ENCODE results near the gene CHFR. TPM values are rescaled to one million over a fixed set of nuclear protein-coding genes. Genes with fewer than 3 reads are reported as not detected.
A peak's percentile ranks its signal among the peaks of the same experiment; 100 is the strongest.

CHFR gene
- total RNA-seq, 1 donor from 2014 or later: 74.1 TPM

GRCh38 chr12:132840536-132840935, 46.9 kb downstream of the CHFR start:
- Mint-ChIP-seq H3K9me3 (ENCODE audit: unreplicated experiment) (no peaks in the 10 kb centered on the region), H3K4me3 (ENCODE audit: unreplicated experiment) (no peak overlapping the region), H3K27me3 (ENCODE audit: unreplicated experiment) (peaks cover 11% of the 10 kb centered on the region), H3K36me3 (ENCODE audit: low read depth, unreplicated experiment) (peaks cover 38% of the 10 kb centered on the region), H3K27ac (ENCODE audit: unreplicated experiment) (no peak overlapping the region), H3K4me1 (ENCODE audit: unreplicated experiment) (peaks cover 5% of the 10 kb centered on the region)
- DNase-seq (ENCODE audit: low spot score): no peak
- TF ChIP-seq, protein P1, sequence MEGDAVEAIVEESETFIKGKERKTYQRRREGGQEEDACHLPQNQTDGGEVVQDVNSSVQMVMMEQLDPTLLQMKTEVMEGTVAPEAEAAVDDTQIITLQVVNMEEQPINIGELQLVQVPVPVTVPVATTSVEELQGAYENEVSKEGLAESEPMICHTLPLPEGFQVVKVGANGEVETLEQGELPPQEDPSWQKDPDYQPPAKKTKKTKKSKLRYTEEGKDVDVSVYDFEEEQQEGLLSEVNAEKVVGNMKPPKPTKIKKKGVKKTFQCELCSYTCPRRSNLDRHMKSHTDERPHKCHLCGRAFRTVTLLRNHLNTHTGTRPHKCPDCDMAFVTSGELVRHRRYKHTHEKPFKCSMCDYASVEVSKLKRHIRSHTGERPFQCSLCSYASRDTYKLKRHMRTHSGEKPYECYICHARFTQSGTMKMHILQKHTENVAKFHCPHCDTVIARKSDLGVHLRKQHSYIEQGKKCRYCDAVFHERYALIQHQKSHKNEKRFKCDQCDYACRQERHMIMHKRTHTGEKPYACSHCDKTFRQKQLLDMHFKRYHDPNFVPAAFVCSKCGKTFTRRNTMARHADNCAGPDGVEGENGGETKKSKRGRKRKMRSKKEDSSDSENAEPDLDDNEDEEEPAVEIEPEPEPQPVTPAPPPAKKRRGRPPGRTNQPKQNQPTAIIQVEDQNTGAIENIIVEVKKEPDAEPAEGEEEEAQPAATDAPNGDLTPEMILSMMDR (IDR thresholded peaks at IDR 0.05; ENCODE audit: unreplicated experiment): no peak

DNA sequence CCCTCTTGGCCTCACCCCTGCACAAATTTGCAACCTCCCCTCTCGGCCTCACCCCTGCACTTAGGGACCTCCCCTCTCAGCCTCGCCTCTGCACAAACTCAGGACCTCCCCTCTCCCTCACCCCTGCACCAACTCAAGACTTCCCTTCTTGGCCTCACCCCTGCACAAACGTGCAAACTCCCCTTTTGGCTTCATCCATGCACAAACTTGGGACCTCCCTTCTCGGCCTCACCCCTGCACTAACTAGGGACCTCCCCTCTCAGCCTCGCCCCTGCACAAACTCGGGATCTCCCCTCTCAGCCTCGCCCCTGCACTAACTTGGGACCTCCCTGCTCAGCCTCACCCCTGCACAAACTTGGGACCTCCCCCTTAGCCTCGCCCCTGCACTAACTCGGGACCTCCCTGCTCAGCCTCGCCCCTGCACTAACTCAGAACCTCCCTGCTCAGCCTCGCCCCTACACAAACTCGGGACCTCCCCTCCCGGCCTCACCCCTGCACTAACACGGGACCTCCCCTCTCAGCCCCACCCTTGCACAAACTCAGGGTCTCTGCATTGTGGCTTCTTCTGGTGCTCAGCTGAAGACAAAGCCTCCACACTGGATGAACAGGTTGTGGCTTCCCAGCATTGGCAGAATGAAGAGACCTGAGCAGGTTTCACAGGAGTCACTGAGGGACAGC, 47.7 kb downstream of the CHFR start:
- Mint-ChIP-seq H3K27ac (ENCODE audit: unreplicated experiment) (no peak overlapping the region), H3K4me3 (ENCODE audit: unreplicated experiment) (peak overlapping the region; percentile 31), H3K9me3 (ENCODE audit: unreplicated experiment) (no peaks in the 10 kb centered on the region), H3K4me1 (ENCODE audit: unreplicated experiment) (peaks cover 5% of the 10 kb centered on the region), H3K27me3 (ENCODE audit: unreplicated experiment) (peaks cover 11% of the 10 kb centered on the region), H3K36me3 (ENCODE audit: low read depth, unreplicated experiment) (peaks cover 44% of the 10 kb centered on the region)
- TF ChIP-seq, protein P1 (IDR thresholded peaks at IDR 0.05; ENCODE audit: unreplicated experiment): no peak
- DNase-seq (ENCODE audit: low spot score): no peak

- TF ChIP-seq, protein P1 (IDR thresholded peaks at IDR 0.05; ENCODE audit: unreplicated experiment): no peak
- peak overlapping the region; percentile 12 for H3K4me3 Mint-ChIP-seq (ENCODE audit: unreplicated experiment)
- no peak for DNase-seq (ENCODE audit: low spot score)
- H3K27ac Mint-ChIP-seq (ENCODE audit: unreplicated experiment): peak overlapping the region; percentile 48
- H3K4me1 Mint-ChIP-seq (ENCODE audit: unreplicated experiment): peaks cover 5% of the 10 kb centered on the region
- H3K9me3 Mint-ChIP-seq (ENCODE audit: unreplicated experiment): no peaks in the 10 kb centered on the region
- H3K27me3 Mint-ChIP-seq (ENCODE audit: unreplicated experiment): peaks cover 18% of the 10 kb centered on the region
- H3K36me3 Mint-ChIP-seq (ENCODE audit: low read depth, unreplicated experiment): peaks cover 51% of the 10 kb centered on the region
Measured at GRCh38 chr12:132838410-132839080, 48.9 kb downstream of the CHFR start.

- no peak overlapping the region for H3K4me3 Mint-ChIP-seq (ENCODE audit: unreplicated experiment)
- no peak overlapping the region for H3K27ac Mint-ChIP-seq (ENCODE audit: unreplicated experiment)
- no peaks in the 10 kb centered on the region for H3K9me3 Mint-ChIP-seq (ENCODE audit: unreplicated experiment)
- H3K27me3 Mint-ChIP-seq (ENCODE audit: unreplicated experiment): peaks cover 22% of the 10 kb centered on the region
- H3K4me1 Mint-ChIP-seq (ENCODE audit: unreplicated experiment): peaks cover 5% of the 10 kb centered on the region
- TF ChIP-seq, protein P1 (IDR thresholded peaks at IDR 0.05; ENCODE audit: unreplicated experiment): no peak
- H3K36me3 Mint-ChIP-seq (ENCODE audit: low read depth, unreplicated experiment): peaks cover 57% of the 10 kb centered on the region
- no peak for DNase-seq (ENCODE audit: low spot score)
Measured at GRCh38 chr12:132837693-132838409, 49.6 kb downstream of the CHFR start.

Measured in endothelial cell (in vitro differentiated cells).